Measurements from ENCODE around the gene HOXC10. TPM values are rescaled to one million over a fixed set of nuclear protein-coding genes. Genes with fewer than 3 reads are reported as not detected.

The HOXC10 gene
- polyA plus RNA-seq, 4 donors: 1.2 TPM; not detected in 3

GRCh38 chr12:54032086-54032619 is 47.2 kb downstream of the HOXC10 start:
- Histone ChIP-seq H3K4me3 (ENCODE audit: low read depth in 1 of 3, low read length in 3 of 3) (no peak overlapping the region), H3K27me3 (ENCODE audit: control insufficient read depth in 3 of 3, insufficient read depth in 3 of 3, low read length in 3 of 3) (peaks cover 19 to 98% (median 34%) of the 10 kb centered on the region in 3 donors), H3K9me3 (ENCODE audit: control insufficient read depth in 2 of 2, insufficient read depth in 1 of 2, low read depth in 1 of 2, low read length in 1 of 2) (no peaks in the 10 kb centered on the region), H3K27ac (ENCODE audit: low read depth in 1 of 3, low read length in 2 of 3) (no peak overlapping the region), H3K36me3 (ENCODE audit: control insufficient read depth in 3 of 3, insufficient read depth in 2 of 3, low read depth in 1 of 3, low read length in 3 of 3) (peaks cover 0 to 22% (median 0%) of the 10 kb centered on the region in 3 donors), H3K4me1 (ENCODE audit: control insufficient read depth in 3 of 3, insufficient read depth in 2 of 3, low read depth in 1 of 3, low read length in 2 of 3) (peaks cover 0 to 39% (median 0%) of the 10 kb centered on the region in 3 donors)
- FAIRE-seq: no peak
- 32 to 41% (median 35%) methylated on average over 6 of the region's 6 CpGs for WGBS, 3 donors
- DNase-seq: no peak

DNA sequence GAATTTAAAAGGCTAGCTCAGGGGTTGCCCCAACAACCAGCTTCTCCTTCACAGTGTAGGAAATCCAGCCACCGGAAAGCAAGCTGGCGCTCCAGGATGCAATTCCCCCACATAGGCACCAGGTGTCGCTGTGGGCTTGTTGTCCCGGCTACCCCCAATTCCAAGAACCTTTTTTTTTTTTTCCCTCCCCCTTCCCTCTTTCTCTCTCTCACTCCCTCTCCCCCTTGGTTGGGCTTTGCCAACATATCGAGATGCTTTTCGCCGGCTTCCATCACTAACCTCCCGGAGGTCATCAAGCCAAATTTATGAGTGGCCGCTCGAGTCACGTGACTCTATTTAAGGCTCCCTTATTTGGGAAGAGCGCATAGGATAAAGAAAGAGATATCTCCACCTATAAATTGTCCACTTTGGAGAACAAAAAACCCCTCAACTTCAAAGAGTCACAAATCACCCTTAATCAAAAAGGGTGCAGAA is 47.7 kb downstream of the HOXC10 start, which contains the start of gene HOXC5:
Gene HOXC5, plus strand, starts transcription at position 424 of the 474 bp plus-strand sequence. CDS start 73 bp downstream, outside the sequence.
- no peaks in the 10 kb centered on the region for H3K9me3 ChIP-seq (ENCODE audit: control insufficient read depth in 2 of 2, insufficient read depth in 1 of 2, low read depth in 1 of 2, low read length in 1 of 2)
- peaks cover 0 to 34% (median 0%) of the 10 kb centered on the region in 3 donors for H3K4me1 ChIP-seq (ENCODE audit: control insufficient read depth in 3 of 3, insufficient read depth in 2 of 3, low read depth in 1 of 3, low read length in 2 of 3)
- H3K27ac ChIP-seq (ENCODE audit: low read depth in 1 of 3, low read length in 2 of 3): peak within 1 kb of the TSS in 2 of 3 donors; percentile 39 to 46
- peaks cover 19 to 98% (median 32%) of the 10 kb centered on the region in 3 donors for H3K27me3 ChIP-seq (ENCODE audit: control insufficient read depth in 3 of 3, insufficient read depth in 3 of 3, low read length in 3 of 3)
- no peak for FAIRE-seq
- peak; percentile 62 to 82 for DNase-seq
- H3K4me3 ChIP-seq (ENCODE audit: low read depth in 1 of 3, low read length in 3 of 3): peak within 1 kb of the TSS in 2 of 3 donors; percentile 10 to 36
- 2 to 8% (median 3%) methylated on average over 12 of the region's 12 CpGs for WGBS, 3 donors
- H3K36me3 ChIP-seq (ENCODE audit: control insufficient read depth in 3 of 3, insufficient read depth in 2 of 3, low read depth in 1 of 3, low read length in 3 of 3): peaks cover 0 to 22% (median 0%) of the 10 kb centered on the region in 3 donors

DNA sequence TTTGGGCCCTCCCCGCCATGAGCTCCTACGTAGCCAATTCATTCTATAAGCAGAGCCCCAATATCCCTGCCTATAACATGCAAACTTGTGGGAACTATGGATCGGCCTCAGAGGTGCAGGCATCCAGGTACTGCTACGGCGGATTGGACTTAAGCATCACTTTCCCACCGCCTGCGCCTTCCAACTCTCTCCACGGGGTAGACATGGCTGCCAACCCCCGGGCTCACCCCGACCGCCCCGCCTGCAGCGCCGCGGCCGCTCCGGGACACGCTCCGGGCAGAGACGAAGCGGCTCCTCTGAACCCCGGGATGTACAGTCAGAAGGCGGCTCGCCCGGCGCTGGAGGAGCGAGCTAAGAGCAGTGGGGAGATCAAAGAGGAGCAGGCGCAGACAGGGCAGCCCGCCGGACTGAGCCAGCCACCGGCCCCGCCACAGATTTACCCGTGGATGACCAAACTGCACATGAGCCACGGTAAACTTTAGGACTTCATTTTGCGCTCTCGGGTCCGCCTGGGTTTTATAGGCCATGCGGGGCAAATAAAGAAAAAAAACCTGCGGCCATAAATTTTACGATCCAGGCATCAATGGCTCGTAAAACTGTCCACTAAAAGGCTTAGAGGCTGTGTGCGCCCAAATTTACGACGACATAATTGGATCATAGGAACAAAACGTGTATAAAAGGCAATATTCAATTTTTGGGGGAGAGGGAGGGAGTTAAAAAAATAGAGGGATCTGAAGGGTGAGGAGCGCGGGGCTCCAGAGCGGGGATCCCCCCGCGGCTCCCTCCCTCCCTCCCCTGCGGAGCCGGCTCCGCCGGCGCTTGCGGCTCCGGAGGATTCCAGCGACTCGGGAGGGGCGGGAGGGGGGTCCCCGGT is 48.4 kb downstream of the HOXC10 start:
- DNase-seq (peak; percentile 43 to 77), FAIRE-seq (no peak)
- Histone ChIP-seq H3K27me3 (ENCODE audit: control insufficient read depth in 3 of 3, insufficient read depth in 3 of 3, low read length in 3 of 3) (peaks cover 19 to 98% (median 35%) of the 10 kb centered on the region in 3 donors), H3K27ac (ENCODE audit: low read depth in 1 of 3, low read length in 2 of 3) (peak overlapping the region in 2 of 3 donors; percentile 39 to 46), H3K4me3 (ENCODE audit: low read depth in 1 of 3, low read length in 3 of 3) (peak overlapping the region in 2 of 3 donors; percentile 10 to 36), H3K4me1 (ENCODE audit: control insufficient read depth in 3 of 3, insufficient read depth in 2 of 3, low read depth in 1 of 3, low read length in 2 of 3) (peaks cover 0 to 30% (median 0%) of the 10 kb centered on the region in 3 donors), H3K9me3 (ENCODE audit: control insufficient read depth in 2 of 2, insufficient read depth in 1 of 2, low read depth in 1 of 2, low read length in 1 of 2) (no peaks in the 10 kb centered on the region), H3K36me3 (ENCODE audit: control insufficient read depth in 3 of 3, insufficient read depth in 2 of 3, low read depth in 1 of 3, low read length in 3 of 3) (peaks cover 0 to 22% (median 0%) of the 10 kb centered on the region in 3 donors)
- WGBS, 3 donors: 1 to 4% (median 3%) methylated on average over 53 to 61 of the region's 61 CpGs

DNA sequence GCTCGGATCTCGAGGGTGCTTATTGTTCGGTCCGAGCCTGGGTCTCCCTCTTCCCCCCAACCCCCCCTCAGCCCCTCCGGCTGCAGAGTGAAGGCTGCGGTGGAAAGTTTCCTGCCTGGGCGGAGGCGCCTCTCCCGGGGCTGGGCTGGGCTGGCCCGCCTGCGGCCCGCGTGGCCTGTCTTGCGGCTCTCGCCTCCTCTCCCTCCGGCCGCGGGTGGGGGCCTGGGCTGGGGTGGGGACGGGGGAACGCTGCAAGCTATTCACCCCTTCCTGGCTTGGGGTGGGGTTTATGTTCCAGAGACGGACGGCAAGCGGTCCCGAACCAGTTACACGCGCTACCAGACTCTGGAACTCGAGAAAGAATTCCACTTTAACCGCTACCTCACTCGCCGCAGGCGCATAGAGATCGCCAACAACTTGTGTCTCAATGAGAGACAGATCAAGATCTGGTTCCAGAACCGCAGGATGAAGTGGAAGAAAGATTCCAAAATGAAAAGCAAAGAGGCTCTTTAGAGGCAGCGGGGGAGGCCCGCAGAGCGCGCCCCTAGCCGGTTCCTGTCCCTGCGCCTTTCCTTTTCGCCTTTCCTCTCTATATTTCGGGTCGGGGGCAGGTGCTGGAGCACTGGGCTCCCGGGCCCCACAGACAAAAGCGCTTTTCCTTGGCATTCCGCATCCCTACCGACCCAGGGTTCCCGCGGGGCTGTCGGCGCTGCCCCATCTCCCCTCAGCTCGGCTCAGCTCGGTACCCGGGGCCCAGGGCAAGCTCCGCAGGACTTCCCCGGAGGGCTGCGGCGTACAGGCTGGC is 49.2 kb downstream of the HOXC10 start:
- Histone ChIP-seq H3K27me3 (ENCODE audit: control insufficient read depth in 3 of 3, insufficient read depth in 3 of 3, low read length in 3 of 3) (peaks cover 21 to 99% (median 31%) of the 10 kb centered on the region in 3 donors), H3K27ac (ENCODE audit: low read depth in 1 of 3, low read length in 2 of 3) (no peak overlapping the region), H3K9me3 (ENCODE audit: control insufficient read depth in 2 of 2, insufficient read depth in 1 of 2, low read depth in 1 of 2, low read length in 1 of 2) (no peaks in the 10 kb centered on the region), H3K36me3 (ENCODE audit: control insufficient read depth in 3 of 3, insufficient read depth in 2 of 3, low read depth in 1 of 3, low read length in 3 of 3) (peaks cover 0 to 22% (median 0%) of the 10 kb centered on the region in 3 donors), H3K4me3 (ENCODE audit: low read depth in 1 of 3, low read length in 3 of 3) (peak overlapping the region in 2 of 3 donors; percentile 10 to 36), H3K4me1 (ENCODE audit: control insufficient read depth in 3 of 3, insufficient read depth in 2 of 3, low read depth in 1 of 3, low read length in 2 of 3) (peaks cover 0 to 29% (median 0%) of the 10 kb centered on the region in 3 donors)
- no peak for DNase-seq
- FAIRE-seq: no peak
- 24 to 33% (median 24%) methylated on average over 52 to 57 of the region's 57 CpGs for WGBS, 3 donors

DNA sequence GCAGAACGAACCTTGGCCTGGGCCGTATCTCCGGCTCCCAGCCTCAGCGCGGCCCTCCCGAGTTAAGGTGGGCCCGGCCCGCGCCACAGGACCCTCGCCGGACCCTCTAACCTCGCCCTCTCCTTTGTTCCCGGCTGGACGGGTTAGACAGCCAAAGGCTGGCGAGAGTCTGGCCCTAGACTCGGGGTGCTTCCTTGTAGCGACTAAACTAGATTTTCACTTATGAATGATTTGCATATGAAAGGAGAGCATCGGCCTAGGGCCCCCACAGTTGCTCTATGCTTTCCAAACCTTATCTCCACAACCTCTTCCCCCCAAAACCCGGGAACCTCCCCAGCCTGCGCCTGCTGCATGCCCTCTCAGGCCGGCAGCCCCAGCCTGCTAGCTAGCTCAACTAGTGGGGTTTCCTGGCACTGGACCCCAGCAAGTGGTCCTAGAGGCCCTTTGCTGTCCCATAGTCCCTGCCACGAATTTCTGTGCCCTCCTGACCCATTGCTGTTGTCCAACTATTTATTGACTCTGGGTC is 49.9 kb downstream of the HOXC10 start:
- DNase-seq: no peak
- FAIRE-seq: no peak
- Histone ChIP-seq H3K4me1 (ENCODE audit: control insufficient read depth in 3 of 3, insufficient read depth in 2 of 3, low read depth in 1 of 3, low read length in 2 of 3) (peaks cover 0 to 31% (median 0%) of the 10 kb centered on the region in 3 donors), H3K9me3 (ENCODE audit: control insufficient read depth in 2 of 2, insufficient read depth in 1 of 2, low read depth in 1 of 2, low read length in 1 of 2) (no peaks in the 10 kb centered on the region), H3K27ac (ENCODE audit: low read depth in 1 of 3, low read length in 2 of 3) (no peak overlapping the region), H3K27me3 (ENCODE audit: control insufficient read depth in 3 of 3, insufficient read depth in 3 of 3, low read length in 3 of 3) (peaks cover 21 to 99% (median 31%) of the 10 kb centered on the region in 3 donors), H3K4me3 (ENCODE audit: low read depth in 1 of 3, low read length in 3 of 3) (no peak overlapping the region), H3K36me3 (ENCODE audit: control insufficient read depth in 3 of 3, insufficient read depth in 2 of 3, low read depth in 1 of 3, low read length in 3 of 3) (peaks cover 0 to 17% (median 0%) of the 10 kb centered on the region in 3 donors)
- WGBS, 3 donors: 33 to 62% (median 54%) methylated on average over 22 of the region's 22 CpGs

DNA sequence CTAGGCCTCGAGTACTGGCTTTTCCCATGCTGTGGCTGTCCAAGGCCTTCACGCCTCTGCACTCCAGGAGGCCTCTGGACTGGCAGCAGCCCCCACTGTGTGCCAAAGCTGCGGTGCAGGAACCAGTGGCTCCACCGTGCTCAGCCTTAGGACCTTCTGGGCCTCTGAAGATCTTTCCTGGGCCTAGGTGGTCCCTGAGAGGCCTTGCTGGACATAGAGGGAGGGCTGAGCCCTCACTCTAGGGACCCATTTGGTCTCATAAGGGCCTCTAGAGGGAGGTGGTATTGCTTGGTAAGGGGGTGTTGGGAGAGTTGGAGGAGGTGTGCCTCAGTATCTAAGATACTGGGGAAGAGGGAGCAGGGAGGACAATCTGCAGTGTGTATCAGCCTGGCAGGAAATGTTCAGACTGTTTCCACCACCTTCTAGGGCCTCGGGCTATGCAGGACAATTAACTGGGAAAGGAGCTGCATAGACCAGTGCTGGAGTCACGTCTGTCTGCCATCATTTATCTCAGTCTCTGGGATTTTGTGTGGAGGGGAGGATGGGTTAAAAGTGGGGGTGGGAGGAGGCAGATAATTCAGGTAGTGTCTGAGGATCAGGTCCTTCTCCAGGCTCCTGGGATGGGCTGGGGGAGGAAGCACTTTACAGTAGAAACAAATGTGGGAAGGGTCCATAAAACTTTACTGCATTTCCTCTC is 50.8 kb downstream of the HOXC10 start:
- WGBS, 3 donors: 55 to 75% (median 64%) methylated on average over 6 of the region's 6 CpGs
- DNase-seq: no peak
- Histone ChIP-seq H3K27me3 (ENCODE audit: control insufficient read depth in 3 of 3, insufficient read depth in 3 of 3, low read length in 3 of 3) (peaks cover 21 to 99% (median 35%) of the 10 kb centered on the region in 3 donors), H3K4me3 (ENCODE audit: low read depth in 1 of 3, low read length in 3 of 3) (no peak overlapping the region), H3K4me1 (ENCODE audit: control insufficient read depth in 3 of 3, insufficient read depth in 2 of 3, low read depth in 1 of 3, low read length in 2 of 3) (peaks cover 0 to 31% (median 0%) of the 10 kb centered on the region in 3 donors), H3K9me3 (ENCODE audit: control insufficient read depth in 2 of 2, insufficient read depth in 1 of 2, low read depth in 1 of 2, low read length in 1 of 2) (no peaks in the 10 kb centered on the region), H3K27ac (ENCODE audit: low read depth in 1 of 3, low read length in 2 of 3) (no peak overlapping the region), H3K36me3 (ENCODE audit: control insufficient read depth in 3 of 3, insufficient read depth in 2 of 3, low read depth in 1 of 3, low read length in 3 of 3) (peaks cover 0 to 15% (median 0%) of the 10 kb centered on the region in 3 donors)
- no peak for FAIRE-seq

GRCh38 chr12:54036620-54037359 is 51.8 kb downstream of the HOXC10 start:
- Histone ChIP-seq H3K27me3 (ENCODE audit: control insufficient read depth in 3 of 3, insufficient read depth in 3 of 3, low read length in 3 of 3) (peaks cover 22 to 97% (median 32%) of the 10 kb centered on the region in 3 donors), H3K4me1 (ENCODE audit: control insufficient read depth in 3 of 3, insufficient read depth in 2 of 3, low read depth in 1 of 3, low read length in 2 of 3) (peaks cover 0 to 31% (median 0%) of the 10 kb centered on the region in 3 donors), H3K27ac (ENCODE audit: low read depth in 1 of 3, low read length in 2 of 3) (no peak overlapping the region), H3K4me3 (ENCODE audit: low read depth in 1 of 3, low read length in 3 of 3) (no peak overlapping the region), H3K9me3 (ENCODE audit: control insufficient read depth in 2 of 2, insufficient read depth in 1 of 2, low read depth in 1 of 2, low read length in 1 of 2) (no peaks in the 10 kb centered on the region), H3K36me3 (ENCODE audit: control insufficient read depth in 3 of 3, insufficient read depth in 2 of 3, low read depth in 1 of 3, low read length in 3 of 3) (peaks cover 0 to 12% (median 0%) of the 10 kb centered on the region in 3 donors)
- FAIRE-seq: no peak
- WGBS, 3 donors: 72 to 77% (median 73%) methylated on average over 14 of the region's 14 CpGs
- no peak for DNase-seq

All from small intestine (tissue), 7 donors.